Endothelial cell of umbilical vein (primary cell): ENCODE data around the gene SMARCC1.

ENCODE experiments used
- CTCF ChIP-seq, 2 donors: IDR thresholded peaks; 1 replicate in 1 of 2; 2 replicates in 1 of 2; pipeline ENCODE4 v1.5.1; 2011; ENCODE audit warnings: low read length in 2 of 2, mild to moderate bottlenecking in 2 of 2, moderate library complexity in 2 of 2, control low read depth in 1 of 2, inconsistent platforms in 1 of 2, low read depth in 1 of 2; ENCODE audit not compliant: insufficient read depth in 1 of 2; ENCODE audit errors: extremely low read depth in 1 of 2
- EZH2 ChIP-seq: IDR thresholded peaks from 2 replicates; pipeline ENCODE4 v1.6.1; 2012; ENCODE audit warnings: borderline replicate concordance, low read depth, mild to moderate bottlenecking, moderate library complexity, low read length, inconsistent platforms; ENCODE audit not compliant: severe bottlenecking
- FOS ChIP-seq: IDR thresholded peaks from 2 replicates; pipeline ENCODE4 v1.6.1; 2011; ENCODE audit warnings: mild to moderate bottlenecking, low read length, moderate library complexity, borderline replicate concordance; ENCODE audit not compliant: insufficient read depth
- GATA2 ChIP-seq: IDR thresholded peaks from 2 replicates; pipeline ENCODE4 v1.7.0; 2011; ENCODE audit warnings: low read depth, mild to moderate bottlenecking, moderate library complexity, mixed read lengths, low read length; ENCODE audit not compliant: insufficient read length, insufficient read depth
- JUN ChIP-seq: IDR thresholded peaks from 2 replicates; pipeline ENCODE4 v1.6.1; 2011; ENCODE audit warnings: borderline replicate concordance, low read depth; ENCODE audit not compliant: insufficient read length, insufficient read depth
- MYC ChIP-seq: IDR thresholded peaks from one replicate; pipeline ENCODE4 v1.6.1; 2011; ENCODE audit warnings: mild to moderate bottlenecking, low read depth, low read length
- POLR2A ChIP-seq: IDR thresholded peaks from 2 replicates; pipeline ENCODE4 v1.6.1; 2012; ENCODE audit warnings: low read depth, mild to moderate bottlenecking, control low read depth, low read length
- POLR2AphosphoS5 ChIP-seq: IDR thresholded peaks from 2 replicates; pipeline ENCODE4 v1.6.1; 2012; ENCODE audit warnings: low read depth, mild to moderate bottlenecking, control low read depth, low read length, moderate library complexity; ENCODE audit not compliant: insufficient read depth

- TF ChIP-seq CTCF (IDR thresholded peaks at IDR 0.05; ENCODE audit: extremely low read depth in 1 of 2, insufficient read depth in 1 of 2, low read depth in 1 of 2, low read length in 2 of 2) = no peak
- TF ChIP-seq MYC = no peak
- TF ChIP-seq POLR2A = no peak
- TF ChIP-seq EZH2 = no peak
- no peak for TF ChIP-seq GATA2
- TF ChIP-seq POLR2AphosphoS5 = no peak
- TF ChIP-seq FOS = no peak
- no peak for TF ChIP-seq JUN
These were observed 180.4 kb downstream of the SMARCC1 start for GRCh38 chr3:47601281-47601680.
